GM21619 (cell line): ENCODE data around the gene ERGIC1.
"Not testable (repeated sequence)": the region's sequence is repeated elsewhere in the genome, so short reads cannot be mapped to it uniquely, and the experiment has no call there.

ENCODE experiments used
- ATAC-seq: cut with Tn5 transposase; IDR thresholded peaks from one replicate; pipeline ENCODE4 v1.9.1; 2021; ENCODE audit not compliant: unreplicated experiment

ERGIC1 gene

GRCh38 chr5:172845154-172845553, 11.1 kb downstream of the ERGIC1 start:
- no peak for ATAC-seq

- ATAC-seq: no peak
These were observed 11.5 kb downstream of the ERGIC1 start for GRCh38 chr5:172845576-172845975.

GRCh38 chr5:172846249-172846648, 12.2 kb downstream of the ERGIC1 start:
- no peak for ATAC-seq

- ATAC-seq: no peak
These were observed 12.6 kb downstream of the ERGIC1 start for GRCh38 chr5:172846677-172847076.

- ATAC-seq: not testable (repeated sequence)
These were observed 13.5 kb downstream of the ERGIC1 start for GRCh38 chr5:172847584-172847983.

GRCh38 chr5:172848419-172848818, 14.4 kb downstream of the ERGIC1 start:
- no peak for ATAC-seq

GRCh38 chr5:172849606-172850453, 15.8 kb downstream of the ERGIC1 start:
- ATAC-seq: peak; percentile 52

- no peak for ATAC-seq
These were observed 16.4 kb downstream of the ERGIC1 start for GRCh38 chr5:172850454-172850797.

GRCh38 chr5:172851254-172851653, 17.2 kb downstream of the ERGIC1 start:
- ATAC-seq: not testable (repeated sequence)

GRCh38 chr5:172852490-172853354, 18.7 kb downstream of the ERGIC1 start:
- no peak for ATAC-seq

GRCh38 chr5:172853355-172853975, 19.4 kb downstream of the ERGIC1 start:
- ATAC-seq: no peak

- ATAC-seq: no peak
These were observed 20.4 kb downstream of the ERGIC1 start for GRCh38 chr5:172854451-172854871.

- ATAC-seq: no peak
These were observed 20.9 kb downstream of the ERGIC1 start for GRCh38 chr5:172854971-172855370.

GRCh38 chr5:172855597-172856292, 21.7 kb downstream of the ERGIC1 start:
- ATAC-seq: no peak

GRCh38 chr5:172856336-172856735, 22.3 kb downstream of the ERGIC1 start:
- no peak for ATAC-seq

GRCh38 chr5:172857982-172858381, 23.9 kb downstream of the ERGIC1 start:
- no peak for ATAC-seq

- ATAC-seq: no peak
These were observed 24.5 kb downstream of the ERGIC1 start for GRCh38 chr5:172858511-172858989.

- ATAC-seq: no peak
These were observed 25.1 kb downstream of the ERGIC1 start for GRCh38 chr5:172858990-172859811.

- ATAC-seq: no peak
These were observed 25.9 kb downstream of the ERGIC1 start for GRCh38 chr5:172859966-172860365.
